Limb (tissue), 2 donors: ENCODE measurements around the gene SSC5D.
"Not testable (repeated sequence)": the region's sequence is repeated elsewhere in the genome, so short reads cannot be mapped to it uniquely, and the experiment has no call there.

ENCODE experiments used
- DNase-seq, 2 donors: peaks; one replicate each; pipeline ENCODE4 v3.0.0-alpha.2; 2016; ENCODE audit errors: extremely low spot score in 2 of 2

The SSC5D gene

DNA sequence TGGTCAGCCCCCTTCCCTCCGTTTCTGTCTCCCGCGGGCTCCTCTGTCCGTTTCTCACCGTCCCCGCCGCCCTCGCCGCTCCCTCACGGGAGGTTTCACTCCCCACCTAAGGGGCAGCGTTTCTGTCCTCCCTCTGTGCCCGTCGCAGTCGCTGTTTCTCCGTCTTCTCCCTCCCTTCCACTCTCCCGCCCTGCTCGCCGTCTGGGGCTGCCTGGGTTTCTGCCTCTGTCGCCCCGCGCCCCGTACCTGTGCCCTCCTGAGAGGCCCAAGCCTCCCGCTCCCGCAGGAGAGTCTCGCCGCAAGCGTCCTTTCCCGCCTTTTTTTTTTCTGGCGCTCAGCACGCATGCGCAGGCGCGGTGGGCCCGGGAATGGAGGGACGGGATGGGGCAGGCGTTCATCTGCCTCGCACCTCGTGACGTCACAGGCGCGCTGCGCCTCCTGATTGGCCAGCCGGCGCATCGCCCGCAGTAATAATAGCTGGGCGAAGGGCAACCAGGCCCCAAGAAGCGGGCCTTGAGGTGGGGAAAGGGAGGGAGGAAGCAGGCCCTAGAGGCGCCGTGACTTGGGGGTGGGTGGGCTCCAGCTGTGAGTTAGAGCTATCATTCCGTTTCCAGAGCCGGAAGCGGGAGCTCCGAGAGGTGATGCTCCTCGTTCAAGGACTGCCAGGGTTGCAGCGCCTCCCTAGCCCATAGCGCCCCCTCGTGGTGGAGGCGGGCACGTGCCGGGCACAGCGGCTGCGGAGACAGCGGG is 15.4 kb downstream of the SSC5D start:
- DNase-seq: peak; percentile 81 to 93

- DNase-seq: no peak
Observed at GRCh38 chr19:55504252-55504603, 16.0 kb downstream of the SSC5D start.

- DNase-seq: no peak
Observed at GRCh38 chr19:55504981-55505380, 16.7 kb downstream of the SSC5D start.

DNA sequence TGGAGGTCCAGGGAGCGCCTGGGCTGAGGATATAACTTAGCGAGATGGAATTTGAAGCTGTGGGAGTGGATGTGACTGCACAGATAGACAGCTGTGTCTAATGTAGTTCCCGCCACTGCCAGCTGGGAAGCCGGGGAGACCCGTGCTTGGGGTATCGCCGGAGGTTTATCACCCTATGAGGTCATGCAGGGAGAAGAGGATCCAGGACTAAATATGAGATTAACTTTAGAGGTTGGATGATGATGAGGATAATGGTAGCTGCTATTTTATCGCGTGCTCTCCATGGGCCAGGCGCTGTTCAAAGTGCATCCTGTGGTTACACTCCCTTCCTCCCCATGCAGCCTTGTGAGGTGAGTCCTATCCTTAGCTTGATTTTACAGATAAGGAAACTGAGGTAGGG is 19.9 kb downstream of the SSC5D start:
- no peak for DNase-seq

DNA sequence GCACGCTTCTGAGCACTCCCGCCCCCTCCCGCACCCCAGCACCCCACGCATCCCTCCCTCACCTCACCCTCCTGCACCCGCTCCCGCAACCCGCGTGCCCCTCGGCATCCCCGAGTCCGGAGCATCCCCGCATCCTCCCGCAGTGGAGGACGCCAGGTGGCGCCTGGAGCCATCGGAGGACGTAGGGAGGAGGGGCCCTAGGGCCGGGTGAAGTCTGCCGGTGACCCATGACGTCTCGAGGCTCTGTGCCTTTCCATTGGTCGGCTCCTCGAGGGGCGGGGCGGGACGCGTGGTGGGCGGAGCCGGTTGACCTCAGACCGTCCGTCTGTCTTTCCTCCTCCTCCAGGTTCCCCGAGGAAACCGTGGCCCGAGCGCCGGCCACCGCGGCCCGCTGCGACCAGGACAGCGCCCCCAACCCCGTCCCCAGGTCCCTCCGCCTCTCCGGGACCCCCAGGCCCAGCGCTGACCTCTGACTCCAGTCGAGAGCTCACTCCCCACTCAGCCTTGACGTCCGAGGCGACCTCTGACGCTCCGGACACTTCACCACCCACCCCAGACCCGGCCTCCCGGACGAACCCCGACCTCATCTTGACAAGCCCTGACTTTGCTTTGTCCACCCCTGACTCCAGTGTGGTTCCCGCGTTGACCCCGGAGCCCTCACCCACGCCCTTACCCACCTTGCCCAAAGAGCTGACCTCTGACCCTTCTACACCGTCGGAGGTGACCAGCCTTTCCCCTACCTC is 28.8 kb downstream of the SSC5D start:
- DNase-seq: peak; percentile 89 to 95

- no peak for DNase-seq
Observed at GRCh38 chr19:55519451-55520311, 31.4 kb downstream of the SSC5D start.

GRCh38 chr19:55520691-55521292 is 32.6 kb downstream of the SSC5D start:
- DNase-seq: no peak

- no peak for DNase-seq
Observed at GRCh38 chr19:55525289-55526101, 37.3 kb downstream of the SSC5D start.

GRCh38 chr19:55526216-55527196 is 38.3 kb downstream of the SSC5D start:
- DNase-seq: peak in 1 of 2 donors; percentile 81

GRCh38 chr19:55527197-55528029 is 39.2 kb downstream of the SSC5D start:
- DNase-seq: no peak

- DNase-seq: no peak
Observed at GRCh38 chr19:55528030-55528803, 40.0 kb downstream of the SSC5D start.

- no peak for DNase-seq
Observed at GRCh38 chr19:55529636-55530234, 41.5 kb downstream of the SSC5D start.

- no peak for DNase-seq
Observed at GRCh38 chr19:55530996-55531395, 42.8 kb downstream of the SSC5D start.

- not testable (repeated sequence) for DNase-seq
Observed at GRCh38 chr19:55534280-55534679, 46.0 kb downstream of the SSC5D start.

- DNase-seq: no peak
Observed at GRCh38 chr19:55535173-55535964, 47.1 kb downstream of the SSC5D start.

- DNase-seq: no peak
Observed at GRCh38 chr19:55535965-55536350, 47.7 kb downstream of the SSC5D start.

DNA sequence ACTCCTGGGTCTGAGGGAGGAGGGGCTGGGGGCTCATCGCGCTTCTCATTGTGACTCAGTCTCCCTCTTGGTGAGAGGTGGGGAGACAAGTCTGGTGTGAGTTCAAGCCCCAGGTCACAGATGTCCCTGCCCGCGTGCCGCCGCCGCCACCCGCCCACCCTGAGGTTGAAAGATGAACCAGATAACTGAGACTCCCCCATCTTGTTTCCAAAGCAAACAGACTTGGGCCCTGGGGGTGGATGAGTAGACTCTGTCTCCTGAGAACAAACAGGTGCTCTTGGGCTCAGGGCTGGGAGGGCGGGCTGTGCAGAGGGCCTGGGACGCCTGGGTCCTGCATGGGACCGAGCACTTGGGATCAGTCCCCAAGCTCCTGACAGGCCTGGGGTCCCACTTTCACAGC is 48.1 kb downstream of the SSC5D start:
- DNase-seq: no peak
